NT2/D1 (cell line): Measurements from ENCODE around the gene ALG12.

Experiments
- YY1 ChIP-seq: IDR thresholded peaks from 2 replicates; pipeline ENCODE4 v1.6.1; 2011; ENCODE audit not compliant: insufficient read length, insufficient read depth
- ZNF274 ChIP-seq: IDR thresholded peaks from 2 replicates; pipeline ENCODE4 v1.6.1; 2011; ENCODE audit warnings: mild to moderate bottlenecking, low read depth, low read length

- TF ChIP-seq ZNF274: no peak
- TF ChIP-seq YY1: no peak
Observed at GRCh38 chr22:49856343-49856742, 61.9 kb downstream of the ALG12 start.
